ENCODE measurements around the gene TIMM10. TPM values are rescaled to one million over a fixed set of nuclear protein-coding genes. Genes with fewer than 3 reads are reported as not detected.
"Not testable (repeated sequence)": the region's sequence is repeated elsewhere in the genome, so short reads cannot be mapped to it uniquely, and the experiment has no call there.

TIMM10 gene
- total RNA-seq, 6 experiments from 2014 or later: 19.6 to 48.5 (median 39.0) TPM

- no CpG with 5 or more reads among the region's 1 CpG for WGBS (ENCODE audit: insufficient coverage, low coverage, low lambda C conversion rate, missing lambda C conversion rate)
- DNase-seq: no peak
- H3K27me3 ChIP-seq: no peaks in the 10 kb centered on the region
- no peak overlapping the region for H3K4me3 ChIP-seq
- H3K36me3 ChIP-seq: no peaks in the 10 kb centered on the region
- no peak for ATAC-seq
- H3K4me1 ChIP-seq: no peaks in the 10 kb centered on the region
- H3K27ac ChIP-seq: no peak overlapping the region
- no peaks in the 10 kb centered on the region for H3K9me3 ChIP-seq
- TF ChIP-seq POLR2A (IDR thresholded peaks at IDR 0.05): no peak
- no peak for TF ChIP-seq CTCF (IDR thresholded peaks at IDR 0.05)
- intact Hi-C loops (cut with DNase I): no loop called here
Observed at GRCh38 chr11:57539342-57539741, 8.8 kb upstream of the TIMM10 start.

- Histone ChIP-seq H3K4me3 (no peak within 1 kb of the TSS), H3K36me3 (no peaks in the 10 kb centered on the region), H3K27ac (no peak within 1 kb of the TSS), H3K9me3 (no peaks in the 10 kb centered on the region), H3K4me1 (no peaks in the 10 kb centered on the region), H3K27me3 (no peaks in the 10 kb centered on the region)
- intact Hi-C loops (cut with DNase I): no loop called here
- ATAC-seq (no peak), DNase-seq (no peak)
- TF ChIP-seq CTCF (IDR thresholded peaks at IDR 0.05) (no peak), POLR2A (IDR thresholded peaks at IDR 0.05) (no peak)
- 74% methylated on average over 10 of the region's 14 CpGs for WGBS (ENCODE audit: insufficient coverage, low coverage, low lambda C conversion rate, missing lambda C conversion rate)
Observed at GRCh38 chr11:57536947-57537619, 6.5 kb upstream of the TIMM10 start, which contains the start of gene SMTNL1. Gene SMTNL1 (plus strand): TSS chr11:57537595. CDS start chr11:57542643, 5,048 bp downstream.

DNA sequence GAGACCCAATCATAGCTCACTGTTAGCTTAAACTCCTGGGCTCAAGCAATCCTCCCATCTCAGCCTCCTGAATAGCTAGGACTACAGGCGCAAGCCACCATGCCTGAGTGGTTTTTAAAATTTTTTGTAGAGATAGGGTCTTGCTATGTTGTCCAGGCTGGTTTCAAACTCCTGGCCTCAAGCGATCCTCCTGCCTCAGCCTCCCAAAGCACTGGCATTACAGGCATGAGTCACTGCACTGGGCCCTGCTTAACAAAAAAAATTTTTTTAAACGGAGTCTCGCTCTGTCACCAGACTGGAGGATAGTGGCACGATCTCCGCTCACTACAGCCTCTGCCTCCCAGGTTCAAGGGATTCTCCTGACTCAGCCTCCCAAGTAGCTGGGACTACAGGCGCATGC, 3.9 kb upstream of the TIMM10 start:
- ATAC-seq; H3K27me3 ChIP-seq; H3K4me3 ChIP-seq; DNase-seq; H3K27ac ChIP-seq; intact Hi-C loops (cut with DNase I); H3K9me3 ChIP-seq; H3K36me3 ChIP-seq: not testable (repeated sequence)
- 89% methylated on average over 7 of the region's 7 CpGs for WGBS (ENCODE audit: insufficient coverage, low coverage, low lambda C conversion rate, missing lambda C conversion rate)
- H3K4me1 ChIP-seq: peaks cover 0 to 18% (median 0%) of the 10 kb centered on the region in 4 donors

DNA sequence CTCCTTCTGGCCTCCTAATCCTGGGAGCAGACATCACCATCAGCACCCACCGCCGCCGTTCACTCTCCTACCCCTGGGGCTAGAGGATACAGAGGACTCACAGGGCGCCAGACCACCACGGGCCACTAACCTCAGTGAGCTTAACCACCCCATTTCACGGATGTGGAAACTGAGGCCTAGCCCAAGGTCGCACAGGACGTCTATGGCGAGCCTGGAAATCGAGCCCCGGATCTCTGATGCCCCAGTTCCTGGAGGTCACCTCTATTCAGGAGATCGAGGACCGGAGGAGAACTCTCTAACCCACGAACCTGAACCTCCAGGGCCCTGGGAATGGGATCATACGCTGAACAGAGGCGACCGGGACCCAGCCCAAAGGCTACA, 349 bp downstream of the TIMM10 start:
- peak in 2 of 4 donors; percentile 3 to 4 for ATAC-seq
- peak in 2 of 3 donors; percentile 29 to 51 for DNase-seq

More for the DNA sequence above, 349 bp downstream of the TIMM10 start:
- 4% methylated on average over 5 of the region's 17 CpGs for WGBS (ENCODE audit: insufficient coverage, low coverage, low lambda C conversion rate, missing lambda C conversion rate)
- peak overlapping the region in 2 of 3 donors; percentile 47 to 54 for H3K27ac ChIP-seq
- no peaks in the 10 kb centered on the region for H3K9me3 ChIP-seq
- intact Hi-C loops (cut with DNase I): no loop called here
- no peaks in the 10 kb centered on the region for H3K27me3 ChIP-seq
- peaks cover 0 to 8% (median 0%) of the 10 kb centered on the region in 4 donors for H3K36me3 ChIP-seq
- H3K4me3 ChIP-seq: peak overlapping the region; percentile 80 to 87 (median 83)
- TF ChIP-seq POLR2A (IDR thresholded peaks at IDR 0.05) (no peak), CTCF (IDR thresholded peaks at IDR 0.05) (no peak)
- peaks cover 0 to 21% (median 0%) of the 10 kb centered on the region in 4 donors for H3K4me1 ChIP-seq

All from right lobe of liver (tissue), 6 donors.